Measurements from ENCODE around the gene IGFBP3.

DNA sequence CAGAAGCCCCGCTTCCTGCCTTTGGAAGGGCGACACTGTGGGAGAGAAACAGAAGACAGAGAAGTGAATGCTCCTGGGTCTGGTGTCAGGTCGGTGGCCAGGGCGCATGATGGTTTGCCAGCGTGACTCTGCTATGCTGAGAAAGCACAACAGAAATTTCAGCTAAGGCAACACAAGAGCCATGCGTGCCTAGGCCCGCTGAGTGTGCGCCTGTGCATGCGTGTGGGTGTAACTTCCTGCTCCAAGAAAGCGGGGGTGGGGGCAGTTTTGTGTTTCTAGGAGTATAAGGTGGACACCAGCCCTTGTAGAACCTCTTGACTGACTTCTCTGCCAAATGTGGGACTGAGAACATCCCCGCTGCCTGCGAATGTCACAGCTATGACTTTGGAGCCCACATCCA lies 6.2 kb downstream of the IGFBP3 start:
- TF ChIP-seq, protein P1, sequence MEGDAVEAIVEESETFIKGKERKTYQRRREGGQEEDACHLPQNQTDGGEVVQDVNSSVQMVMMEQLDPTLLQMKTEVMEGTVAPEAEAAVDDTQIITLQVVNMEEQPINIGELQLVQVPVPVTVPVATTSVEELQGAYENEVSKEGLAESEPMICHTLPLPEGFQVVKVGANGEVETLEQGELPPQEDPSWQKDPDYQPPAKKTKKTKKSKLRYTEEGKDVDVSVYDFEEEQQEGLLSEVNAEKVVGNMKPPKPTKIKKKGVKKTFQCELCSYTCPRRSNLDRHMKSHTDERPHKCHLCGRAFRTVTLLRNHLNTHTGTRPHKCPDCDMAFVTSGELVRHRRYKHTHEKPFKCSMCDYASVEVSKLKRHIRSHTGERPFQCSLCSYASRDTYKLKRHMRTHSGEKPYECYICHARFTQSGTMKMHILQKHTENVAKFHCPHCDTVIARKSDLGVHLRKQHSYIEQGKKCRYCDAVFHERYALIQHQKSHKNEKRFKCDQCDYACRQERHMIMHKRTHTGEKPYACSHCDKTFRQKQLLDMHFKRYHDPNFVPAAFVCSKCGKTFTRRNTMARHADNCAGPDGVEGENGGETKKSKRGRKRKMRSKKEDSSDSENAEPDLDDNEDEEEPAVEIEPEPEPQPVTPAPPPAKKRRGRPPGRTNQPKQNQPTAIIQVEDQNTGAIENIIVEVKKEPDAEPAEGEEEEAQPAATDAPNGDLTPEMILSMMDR (IDR thresholded peaks at IDR 0.05), result no peak
- TF ChIP-seq EP300 (IDR thresholded peaks at IDR 0.05) (no peak), POLR2A (IDR thresholded peaks at IDR 0.05; ENCODE audit: low read depth) (no peak)

Measured in esophagus muscularis mucosa (tissue), 4 donors.